Skeletal muscle tissue (tissue), 4 donors: ENCODE results near the gene IL34. TPM values are rescaled to one million over a fixed set of nuclear protein-coding genes. Genes with fewer than 3 reads are reported as not detected.
A peak's percentile ranks its signal among the peaks of the same experiment; 100 is the strongest.

Experiments
- H3K27ac ChIP-seq: one replicate; pipeline ENCODE4 v1.7.0; 2013; ENCODE audit warnings: mild to moderate bottlenecking, low read depth, low read length, inconsistent platforms
- H3K27me3 ChIP-seq, 3 donors: one replicate each; pipeline ENCODE4 v1.7.0; 2013; ENCODE audit warnings: low read length in 3 of 3; ENCODE audit not compliant: control insufficient read depth in 3 of 3, insufficient read depth in 3 of 3
- H3K36me3 ChIP-seq, 3 donors: one replicate each; pipeline ENCODE4 v1.7.0; 2013; ENCODE audit warnings: low read length in 3 of 3; ENCODE audit not compliant: control insufficient read depth in 3 of 3, insufficient read depth in 3 of 3
- H3K4me1 ChIP-seq, 3 donors: one replicate each; pipeline ENCODE4 v1.7.0; 2013; ENCODE audit warnings: low read length in 3 of 3, mild to moderate bottlenecking in 3 of 3; ENCODE audit not compliant: control insufficient read depth in 3 of 3, insufficient read depth in 3 of 3
- H3K4me3 ChIP-seq, 3 donors: one replicate each; pipeline ENCODE4 v1.7.0; 2013; ENCODE audit warnings: low read length in 3 of 3
- H3K9ac ChIP-seq, 3 donors: one replicate each; pipeline ENCODE4 v1.7.0; 2013; ENCODE audit warnings: low read length in 3 of 3, mild to moderate bottlenecking in 3 of 3, moderate library complexity in 2 of 3, low read depth in 1 of 3
- H3K9me3 ChIP-seq, 3 donors: one replicate each; pipeline ENCODE4 v1.7.0; 2013; ENCODE audit warnings: low read length in 3 of 3; ENCODE audit not compliant: control insufficient read depth in 3 of 3
- total RNA-seq: library from RNA; depleted of rRNA; stranded (reverse); fragments of >200 nt; gene quantifications from one replicate; pipeline ENCODE4 v1.2.3, GENCODE V29; 2014
- donor health status: Osteomylitis.

Gene IL34
- total RNA-seq, 1 donor from 2014 or later, result 6.8 TPM

- no peaks in the 10 kb centered on the region for H3K27me3 ChIP-seq
- H3K4me3 ChIP-seq, result peak overlapping the region in 1 of 3 donors; percentile 19
- peaks cover 54 to 61% (median 55%) of the 10 kb centered on the region in 3 donors for H3K4me1 ChIP-seq
- H3K9ac ChIP-seq, result peak overlapping the region; percentile 12 to 57 (median 45)
- peaks cover 16 to 20% (median 18%) of the 10 kb centered on the region in 3 donors for H3K36me3 ChIP-seq
- H3K27ac ChIP-seq, result peak overlapping the region; percentile 47
- no peaks in the 10 kb centered on the region for H3K9me3 ChIP-seq
Observed at GRCh38 chr16:70682239-70683145, 36.1 kb downstream of the IL34 start.

GRCh38 chr16:70683146-70683944 is 37.0 kb downstream of the IL34 start:
- H3K4me1 ChIP-seq, result peaks cover 62 to 69% (median 64%) of the 10 kb centered on the region in 3 donors
- H3K4me3 ChIP-seq, result peak overlapping the region; percentile 6 to 57 (median 48)
- peaks cover 8 to 14% (median 10%) of the 10 kb centered on the region in 3 donors for H3K36me3 ChIP-seq
- peak overlapping the region in 2 of 3 donors; percentile 45 to 57 for H3K9ac ChIP-seq
- peak overlapping the region; percentile 62 for H3K27ac ChIP-seq
- no peaks in the 10 kb centered on the region for H3K27me3 ChIP-seq
- H3K9me3 ChIP-seq, result no peaks in the 10 kb centered on the region

- peak overlapping the region; percentile 62 for H3K27ac ChIP-seq
Observed at GRCh38 chr16:70684146-70685060, 38.0 kb downstream of the IL34 start.

GRCh38 chr16:70685061-70685937 is 38.9 kb downstream of the IL34 start:
- H3K4me1 ChIP-seq, result peaks cover 79 to 86% (median 83%) of the 10 kb centered on the region in 3 donors
- H3K27ac ChIP-seq, result peak overlapping the region; percentile 62
- H3K4me3 ChIP-seq, result peak overlapping the region; percentile 72 to 83 (median 77)

More at GRCh38 chr16:70684146-70685060, 38.0 kb downstream of the IL34 start:
- H3K36me3 ChIP-seq, result peaks cover 0 to 5% (median 3%) of the 10 kb centered on the region in 3 donors
- peak overlapping the region; percentile 72 to 83 (median 77) for H3K4me3 ChIP-seq
- no peaks in the 10 kb centered on the region for H3K9me3 ChIP-seq
- H3K9ac ChIP-seq, result peak overlapping the region; percentile 34 to 89 (median 66)
- H3K27me3 ChIP-seq, result no peaks in the 10 kb centered on the region
- H3K4me1 ChIP-seq, result peaks cover 73 to 80% (median 74%) of the 10 kb centered on the region in 3 donors

GRCh38 chr16:70685938-70686375 is 39.6 kb downstream of the IL34 start, which contains the start of gene MTSS2:
TSS of gene MTSS2 (minus strand) at chr16:70686053. CDS start at chr16:70685791, 262 bp downstream.
- Histone ChIP-seq H3K27ac (peak within 1 kb of the TSS; percentile 96), H3K4me3 (peak within 1 kb of the TSS; percentile 72 to 83 (median 77)), H3K9ac (peak within 1 kb of the TSS; percentile 69 to 89 (median 77)), H3K27me3 (no peaks in the 10 kb centered on the region), H3K9me3 (no peaks in the 10 kb centered on the region), H3K4me1 (peaks cover 80 to 89% (median 87%) of the 10 kb centered on the region in 3 donors), H3K36me3 (peaks cover 0 to 5% (median 0%) of the 10 kb centered on the region in 3 donors)

More at GRCh38 chr16:70685061-70685937, 38.9 kb downstream of the IL34 start:
- Histone ChIP-seq H3K27me3 (no peaks in the 10 kb centered on the region), H3K9ac (peak overlapping the region; percentile 66 to 89 (median 77)), H3K9me3 (no peaks in the 10 kb centered on the region), H3K36me3 (peaks cover 0 to 5% (median 2%) of the 10 kb centered on the region in 3 donors)

- Histone ChIP-seq H3K36me3 (peaks cover 0 to 5% (median 0%) of the 10 kb centered on the region in 3 donors), H3K9ac (peak overlapping the region; percentile 61 to 81 (median 69)), H3K4me1 (peaks cover 80 to 89% (median 87%) of the 10 kb centered on the region in 3 donors), H3K27me3 (no peaks in the 10 kb centered on the region), H3K9me3 (no peaks in the 10 kb centered on the region), H3K27ac (peak overlapping the region; percentile 96), H3K4me3 (peak overlapping the region; percentile 46 to 67 (median 61))
Observed at GRCh38 chr16:70686376-70687101, 40.2 kb downstream of the IL34 start.

- Histone ChIP-seq H3K27me3 (no peaks in the 10 kb centered on the region), H3K4me3 (peak overlapping the region in 2 of 3 donors; percentile 61 to 67), H3K9ac (peak overlapping the region in 2 of 3 donors; percentile 61 to 81), H3K4me1 (peaks cover 80 to 89% (median 88%) of the 10 kb centered on the region in 3 donors), H3K36me3 (peaks cover 0 to 5% (median 0%) of the 10 kb centered on the region in 3 donors), H3K27ac (peak overlapping the region; percentile 96), H3K9me3 (no peaks in the 10 kb centered on the region)
Observed at GRCh38 chr16:70687102-70687511, 40.7 kb downstream of the IL34 start.
